Hepatocyte (in vitro differentiated cells): ENCODE data around the gene RANGAP1. TPM values are rescaled to one million over a fixed set of nuclear protein-coding genes. Genes with fewer than 3 reads are reported as not detected.

ENCODE experiments used
- DNase-seq: peaks from one replicate; pipeline ENCODE4 v3.0.0-alpha.2; 2016; ENCODE audit warnings: low spot score
- H2AFZ ChIP-seq: fragments of 200-600 bp; sonication (generic); 2 replicates; pipeline ENCODE4 v1.6.0; 2016; ENCODE audit warnings: antibody characterized with exemption, mild to moderate bottlenecking
- H3K27ac ChIP-seq: fragments of 200-600 bp; sonication (generic); 2 replicates; pipeline ENCODE4 v1.5.1; 2016; ENCODE audit warnings: mild to moderate bottlenecking
- H3K27me3 ChIP-seq: fragments of 200-600 bp; sonication (generic); 2 replicates; pipeline ENCODE4 v1.6.1; 2016
- H3K36me3 ChIP-seq: fragments of 200-600 bp; sonication (generic); replicated peaks from 2 replicates; pipeline ENCODE4 v1.5.1; 2016; ENCODE audit warnings: low read depth; ENCODE audit not compliant: insufficient read depth
- H3K4me1 ChIP-seq: fragments of 200-600 bp; sonication (generic); 2 replicates; pipeline ENCODE4 v1.5.1; 2016; ENCODE audit warnings: mild to moderate bottlenecking, moderate library complexity; ENCODE audit not compliant: insufficient read depth
- H3K4me2 ChIP-seq: fragments of 200-600 bp; sonication (generic); 2 replicates; pipeline ENCODE4 v1.6.0; 2016
- H3K4me3 ChIP-seq: fragments of 200-600 bp; sonication (generic); 2 replicates; pipeline ENCODE4 v1.5.1; 2016; ENCODE audit warnings: mild to moderate bottlenecking
- H3K79me2 ChIP-seq: fragments of 200-600 bp; sonication (generic); 2 replicates; pipeline ENCODE4 v1.6.0; 2017; ENCODE audit warnings: mild to moderate bottlenecking
- H3K9me2 ChIP-seq: fragments of 200-600 bp; sonication (generic); replicated peaks from 2 replicates; pipeline ENCODE4 v1.6.0; 2017; ENCODE audit warnings: mild to moderate bottlenecking; ENCODE audit not compliant: insufficient read depth
- H3K9me3 ChIP-seq: fragments of 200-600 bp; sonication (generic); 2 replicates; pipeline ENCODE4 v1.5.1; 2016; ENCODE audit warnings: low read depth, mild to moderate bottlenecking
- H4K20me1 ChIP-seq: fragments of 200-600 bp; sonication (generic); 2 replicates; pipeline ENCODE4 v1.6.0; 2016; ENCODE audit warnings: mild to moderate bottlenecking; ENCODE audit not compliant: insufficient read depth, poor library complexity, severe bottlenecking
- CTCF ChIP-seq: fragments of 200-600 bp; sonication (generic); IDR thresholded peaks from 2 replicates; pipeline ENCODE4 v1.5.1; 2016; ENCODE audit warnings: antibody characterized with exemption, mild to moderate bottlenecking; ENCODE audit not compliant: poor library complexity
- EZH2 ChIP-seq: fragments of 200-600 bp; sonication (generic); IDR thresholded peaks from 2 replicates; pipeline ENCODE4 v1.6.1; 2016; ENCODE audit warnings: antibody characterized with exemption, mild to moderate bottlenecking, borderline replicate concordance
- EZH2phosphoT487 ChIP-seq: fragments of 200-600 bp; sonication (generic); IDR thresholded peaks from one replicate; pipeline ENCODE4 v1.6.1; 2018; ENCODE audit warnings: antibody characterized with exemption, mild to moderate bottlenecking, low read depth, moderate library complexity; ENCODE audit not compliant: unreplicated experiment, severe bottlenecking
- WGBS: methylation state at CpG from one replicate; pipeline ENCODE4 v1.1.6; 2016; ENCODE audit warnings: low lambda C conversion rate; ENCODE audit errors: missing lambda C conversion rate; 5-methylcytosine and 5-hydroxymethylcytosine counted together
- polyA plus RNA-seq: library from polyadenylated mRNA; unstranded; fragments of >200 nt; fragmentation: Nextera tagmentation; extraction: Ambion mirVana; gene quantifications from 2 replicates; pipeline ENCODE4 v1.2.1, GENCODE V29; 2016
- total RNA-seq: library from RNA; depleted of rRNA; stranded (reverse); fragments of >200 nt; gene quantifications from 2 replicates; pipeline ENCODE4 v1.2.3, GENCODE V29; 2014

The RANGAP1 gene
- total and polyA plus RNA-seq, 2 experiments from 2014 or later: 35.2 to 38.1 TPM

GRCh38 chr22:41273128-41273527 is 12.9 kb downstream of the RANGAP1 start:
- Histone ChIP-seq H3K4me2 (no peak overlapping the region), H3K9me3 (no peaks in the 10 kb centered on the region), H3K27ac (no peak overlapping the region), H3K79me2 (peaks cover under 1% of the 10 kb centered on the region), H3K36me3 (no peaks in the 10 kb centered on the region), H4K20me1 (no peaks in the 10 kb centered on the region), H2AFZ (no peak overlapping the region), H3K27me3 (no peaks in the 10 kb centered on the region), H3K9me2 (no peaks in the 10 kb centered on the region), H3K4me1 (no peaks in the 10 kb centered on the region), H3K4me3 (no peak overlapping the region)
- over 99% methylated on average over 7 of the region's 7 CpGs for WGBS
- DNase-seq: no peak
- no peak for TF ChIP-seq EZH2
- no peak for TF ChIP-seq EZH2phosphoT487
- TF ChIP-seq CTCF: no peak

- H2AFZ ChIP-seq: no peak overlapping the region
- H3K4me2 ChIP-seq: no peak overlapping the region
- H3K9me2 ChIP-seq: no peaks in the 10 kb centered on the region
- no peaks in the 10 kb centered on the region for H3K36me3 ChIP-seq
- H3K27ac ChIP-seq: no peak overlapping the region
- WGBS: 93% methylated on average over 9 of the region's 9 CpGs
- H3K27me3 ChIP-seq: no peaks in the 10 kb centered on the region
- no peaks in the 10 kb centered on the region for H3K4me1 ChIP-seq
- no peaks in the 10 kb centered on the region for H4K20me1 ChIP-seq
- DNase-seq: no peak
- TF ChIP-seq EZH2phosphoT487: no peak
- TF ChIP-seq EZH2: no peak
- TF ChIP-seq CTCF: no peak
- no peak overlapping the region for H3K4me3 ChIP-seq
- no peaks in the 10 kb centered on the region for H3K9me3 ChIP-seq
- no peaks in the 10 kb centered on the region for H3K79me2 ChIP-seq
Observed at GRCh38 chr22:41271787-41272186, 14.2 kb downstream of the RANGAP1 start.

GRCh38 chr22:41267958-41268357 is 18.0 kb downstream of the RANGAP1 start:
- Histone ChIP-seq H3K27me3 (no peaks in the 10 kb centered on the region), H3K79me2 (no peaks in the 10 kb centered on the region), H3K4me1 (no peaks in the 10 kb centered on the region), H3K4me3 (no peak overlapping the region), H4K20me1 (no peaks in the 10 kb centered on the region), H3K27ac (no peak overlapping the region), H3K9me3 (no peaks in the 10 kb centered on the region), H3K9me2 (no peaks in the 10 kb centered on the region), H3K4me2 (no peak overlapping the region), H2AFZ (no peak overlapping the region), H3K36me3 (no peaks in the 10 kb centered on the region)
- no peak for DNase-seq
- no peak for TF ChIP-seq EZH2phosphoT487
- TF ChIP-seq CTCF: no peak
- TF ChIP-seq EZH2: no peak
- WGBS: 97% methylated on average over 16 of the region's 16 CpGs

- Histone ChIP-seq H3K36me3 (no peaks in the 10 kb centered on the region), H3K9me3 (no peaks in the 10 kb centered on the region), H2AFZ (no peak overlapping the region), H3K9me2 (no peaks in the 10 kb centered on the region), H4K20me1 (no peaks in the 10 kb centered on the region), H3K4me2 (no peak overlapping the region), H3K27me3 (no peaks in the 10 kb centered on the region), H3K79me2 (no peaks in the 10 kb centered on the region), H3K27ac (no peak overlapping the region), H3K4me3 (no peak overlapping the region), H3K4me1 (no peaks in the 10 kb centered on the region)
- WGBS: 92% methylated on average over 15 of the region's 15 CpGs
- no peak for DNase-seq
- TF ChIP-seq CTCF (no peak), EZH2 (no peak), EZH2phosphoT487 (no peak)
Observed at GRCh38 chr22:41264408-41264941, 21.5 kb downstream of the RANGAP1 start.
